Trophoblast cell (in vitro differentiated cells and primary cell): Measurements from ENCODE around the gene MTURN.

Experiments used
- DNase-seq, 2 donors: peaks; one replicate each; pipeline ENCODE4 v3.0.0-alpha.2; 2016
- H2AFZ ChIP-seq: 2 replicates; pipeline ENCODE4 v1.6.1; 2013; ENCODE audit warnings: low read length, moderate library complexity, mild to moderate bottlenecking; ENCODE audit not compliant: insufficient read depth, poor library complexity
- H2AK5ac ChIP-seq: 2 replicates; pipeline ENCODE4 v1.6.1; 2013; ENCODE audit warnings: mild to moderate bottlenecking, low read length
- H2BK120ac ChIP-seq: 2 replicates; pipeline ENCODE4 v1.6.1; 2013; ENCODE audit warnings: low read length, mild to moderate bottlenecking, moderate library complexity; ENCODE audit not compliant: insufficient read depth, poor library complexity
- H2BK12ac ChIP-seq: 2 replicates; pipeline ENCODE4 v1.6.1; 2013; ENCODE audit warnings: mild to moderate bottlenecking, low read length, moderate library complexity
- H2BK5ac ChIP-seq: 2 replicates; pipeline ENCODE4 v1.6.1; 2013; ENCODE audit warnings: low read length, low read depth, moderate library complexity, mild to moderate bottlenecking; ENCODE audit not compliant: poor library complexity
- H3K14ac ChIP-seq: 2 replicates; pipeline ENCODE4 v1.6.1; 2013; ENCODE audit warnings: mild to moderate bottlenecking, low read length
- H3K18ac ChIP-seq: 2 replicates; pipeline ENCODE4 v1.6.1; 2013; ENCODE audit warnings: mild to moderate bottlenecking, low read length
- H3K23ac ChIP-seq: 2 replicates; pipeline ENCODE4 v1.6.1; 2013; ENCODE audit warnings: low read length
- H3K27ac ChIP-seq: 2 replicates; pipeline ENCODE4 v1.5.1; 2013; ENCODE audit warnings: low read depth, mild to moderate bottlenecking, inconsistent platforms, low read length, moderate library complexity
- H3K27me3 ChIP-seq: 2 replicates; pipeline ENCODE4 v1.6.1; 2013; ENCODE audit warnings: inconsistent platforms, mild to moderate bottlenecking, low read length, moderate library complexity; ENCODE audit not compliant: insufficient read depth
- H3K36me3 ChIP-seq, 2 experiments: 1 replicate in 1 of 2; 2 replicates in 1 of 2; pipeline ENCODE4 v1.6.1; 2013; ENCODE audit warnings: low read length in 2 of 2, mild to moderate bottlenecking in 2 of 2, moderate library complexity in 1 of 2; ENCODE audit not compliant: insufficient read depth in 2 of 2, control insufficient read depth in 1 of 2
- H3K4ac ChIP-seq: 2 replicates; pipeline ENCODE4 v1.6.1; 2013; ENCODE audit warnings: low read depth, mild to moderate bottlenecking, low read length, moderate library complexity
- H3K4me1 ChIP-seq, 2 experiments: 1 replicate in 1 of 2; 2 replicates in 1 of 2; pipeline ENCODE4 v1.6.1; 2013; ENCODE audit warnings: low read length in 2 of 2, mild to moderate bottlenecking in 2 of 2, moderate library complexity in 1 of 2; ENCODE audit not compliant: insufficient read depth in 2 of 2, control insufficient read depth in 1 of 2
- H3K4me2 ChIP-seq: 2 replicates; pipeline ENCODE4 v1.6.1; 2013; ENCODE audit warnings: inconsistent platforms, mild to moderate bottlenecking, low read length, moderate library complexity
- H3K4me3 ChIP-seq: 2 replicates; pipeline ENCODE4 v1.5.1; 2013; ENCODE audit warnings: mild to moderate bottlenecking, low read depth, low read length, inconsistent platforms
- H3K79me1 ChIP-seq: one replicate; pipeline ENCODE4 v1.6.1; 2013; ENCODE audit warnings: low read length
- H3K79me2 ChIP-seq: 2 replicates; pipeline ENCODE4 v1.6.1; 2013; ENCODE audit warnings: low read length, mild to moderate bottlenecking; ENCODE audit not compliant: control insufficient read depth, insufficient read depth, poor library complexity
- H3K9ac ChIP-seq: 2 replicates; pipeline ENCODE4 v1.6.1; 2013; ENCODE audit warnings: mild to moderate bottlenecking, low read length
- H3K9me3 ChIP-seq: 2 replicates; pipeline ENCODE4 v1.6.1; 2013; ENCODE audit warnings: low read depth, mild to moderate bottlenecking, control low read depth, inconsistent platforms, low read length; ENCODE audit not compliant: insufficient read depth
- H4K12ac ChIP-seq: 2 replicates; pipeline ENCODE4 v1.6.1; 2013; ENCODE audit warnings: low read depth, mild to moderate bottlenecking, low read length, moderate library complexity
- H4K8ac ChIP-seq: 2 replicates; pipeline ENCODE4 v1.6.1; 2013; ENCODE audit warnings: low read depth, mild to moderate bottlenecking, low read length, moderate library complexity
- H4K91ac ChIP-seq: one replicate; pipeline ENCODE4 v1.6.1; 2013; ENCODE audit warnings: low read depth, mild to moderate bottlenecking, low read length, moderate library complexity
- WGBS: extraction: QIAGEN DNeasy Blood & Tissue Kit; methylation state at CpG from one replicate; pipeline ENCODE4 v1.1.7; 2013; ENCODE audit warnings: missing lambda C conversion rate; ENCODE audit not compliant: insufficient read length, insufficient coverage; ENCODE audit errors: extremely low coverage; 5-methylcytosine and 5-hydroxymethylcytosine counted together

Gene MTURN

DNA sequence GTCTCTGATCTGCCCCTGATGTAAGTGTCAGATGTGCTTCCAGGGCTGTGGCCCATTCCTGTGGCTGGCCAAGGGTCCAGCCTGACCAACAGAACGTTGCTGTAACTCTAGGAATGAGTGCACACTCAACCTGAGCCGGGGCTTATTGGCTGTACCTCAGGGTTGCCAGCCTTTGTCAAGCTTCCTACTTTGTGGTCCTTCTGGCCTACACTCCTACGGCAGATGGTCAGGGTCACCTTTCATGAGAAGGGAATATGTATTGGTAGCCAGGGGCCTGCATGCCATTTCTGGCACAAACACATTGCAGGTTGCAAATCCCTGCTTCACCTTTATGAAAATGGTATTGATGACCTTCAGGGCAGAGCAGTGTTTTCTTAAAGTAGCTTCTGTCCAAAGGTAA is 64.5 kb downstream of the MTURN start:
- no peak overlapping the region for H4K8ac ChIP-seq
- H3K4me1 ChIP-seq: no peaks in the 10 kb centered on the region
- H3K4ac ChIP-seq: no peak overlapping the region
- no peak overlapping the region for H2BK5ac ChIP-seq
- H2AFZ ChIP-seq: no peak overlapping the region
- H3K18ac ChIP-seq: no peak overlapping the region
- no peaks in the 10 kb centered on the region for H3K79me1 ChIP-seq
- no peak overlapping the region for H4K12ac ChIP-seq
- no peak overlapping the region for H2BK12ac ChIP-seq
- no peaks in the 10 kb centered on the region for H3K79me2 ChIP-seq
- no peak overlapping the region for H3K23ac ChIP-seq
- no peak overlapping the region for H3K9ac ChIP-seq
- H3K9me3 ChIP-seq: peaks cover 14% of the 10 kb centered on the region
- no peak overlapping the region for H3K14ac ChIP-seq
- H3K27me3 ChIP-seq: no peaks in the 10 kb centered on the region
- H3K4me3 ChIP-seq: no peak overlapping the region
- no peak overlapping the region for H3K27ac ChIP-seq
- no CpG with 5 or more reads among the region's 3 CpGs for WGBS
- no peak overlapping the region for H3K4me2 ChIP-seq
- H4K91ac ChIP-seq: no peak overlapping the region
- no peak overlapping the region for H2BK120ac ChIP-seq
- no peaks in the 10 kb centered on the region for H3K36me3 ChIP-seq
- no peak overlapping the region for H2AK5ac ChIP-seq
- no peak for DNase-seq

DNA sequence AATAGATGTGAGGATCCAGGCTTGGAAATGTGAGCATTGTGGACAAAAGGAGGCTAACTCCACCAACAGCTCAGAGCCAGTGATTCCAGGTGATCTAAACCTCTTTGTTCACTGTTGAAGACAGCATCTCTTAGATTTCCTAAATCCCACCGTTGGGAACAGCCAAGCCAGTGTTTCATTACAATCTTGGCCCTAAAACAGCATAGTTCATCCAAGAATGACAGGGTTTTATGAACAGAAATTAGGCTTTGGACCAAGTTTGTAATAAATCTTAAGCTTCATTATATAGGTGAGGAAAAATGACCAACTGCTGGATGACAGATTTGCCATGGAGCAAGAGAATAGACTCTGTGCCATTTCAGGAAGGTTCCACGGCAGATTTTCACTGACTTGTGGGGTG is 65.8 kb downstream of the MTURN start:
- Histone ChIP-seq H3K36me3 (no peaks in the 10 kb centered on the region), H2AK5ac (no peak overlapping the region), H3K4me3 (no peak overlapping the region), H3K27me3 (no peaks in the 10 kb centered on the region), H4K91ac (no peak overlapping the region), H3K4me2 (no peak overlapping the region), H2BK12ac (no peak overlapping the region), H2BK120ac (no peak overlapping the region), H3K27ac (no peak overlapping the region), H3K14ac (no peak overlapping the region), H3K9me3 (peaks cover 8% of the 10 kb centered on the region), H3K79me1 (no peaks in the 10 kb centered on the region), H3K18ac (no peak overlapping the region), H3K4me1 (no peaks in the 10 kb centered on the region), H4K12ac (no peak overlapping the region), H4K8ac (no peak overlapping the region), H2BK5ac (no peak overlapping the region), H3K79me2 (no peaks in the 10 kb centered on the region), H2AFZ (no peak overlapping the region), H3K4ac (no peak overlapping the region), H3K9ac (no peak overlapping the region), H3K23ac (no peak overlapping the region)
- DNase-seq: no peak
- no CpG with 5 or more reads among the region's 2 CpGs for WGBS

- no peak overlapping the region for H3K4me3 ChIP-seq
- H4K8ac ChIP-seq: no peak overlapping the region
- H3K14ac ChIP-seq: no peak overlapping the region
- H3K79me1 ChIP-seq: no peaks in the 10 kb centered on the region
- no peak overlapping the region for H4K12ac ChIP-seq
- peaks cover 4% of the 10 kb centered on the region for H3K9me3 ChIP-seq
- H2AK5ac ChIP-seq: no peak overlapping the region
- H3K36me3 ChIP-seq: no peaks in the 10 kb centered on the region
- no peaks in the 10 kb centered on the region for H3K27me3 ChIP-seq
- H3K23ac ChIP-seq: no peak overlapping the region
- H2BK5ac ChIP-seq: no peak overlapping the region
- H3K9ac ChIP-seq: no peak overlapping the region
- no peak overlapping the region for H2BK120ac ChIP-seq
- WGBS: no CpG with 5 or more reads among the region's 5 CpGs
- no peaks in the 10 kb centered on the region for H3K79me2 ChIP-seq
- H3K27ac ChIP-seq: no peak overlapping the region
- H3K18ac ChIP-seq: no peak overlapping the region
- DNase-seq: no peak
- no peak overlapping the region for H3K4ac ChIP-seq
- peaks cover 0 to under 1% of the 10 kb centered on the region in 2 experiments for H3K4me1 ChIP-seq
- H2AFZ ChIP-seq: no peak overlapping the region
- H4K91ac ChIP-seq: no peak overlapping the region
- no peak overlapping the region for H2BK12ac ChIP-seq
- no peak overlapping the region for H3K4me2 ChIP-seq
Observed at GRCh38 chr7:30201161-30201666, 66.4 kb downstream of the MTURN start.

DNA sequence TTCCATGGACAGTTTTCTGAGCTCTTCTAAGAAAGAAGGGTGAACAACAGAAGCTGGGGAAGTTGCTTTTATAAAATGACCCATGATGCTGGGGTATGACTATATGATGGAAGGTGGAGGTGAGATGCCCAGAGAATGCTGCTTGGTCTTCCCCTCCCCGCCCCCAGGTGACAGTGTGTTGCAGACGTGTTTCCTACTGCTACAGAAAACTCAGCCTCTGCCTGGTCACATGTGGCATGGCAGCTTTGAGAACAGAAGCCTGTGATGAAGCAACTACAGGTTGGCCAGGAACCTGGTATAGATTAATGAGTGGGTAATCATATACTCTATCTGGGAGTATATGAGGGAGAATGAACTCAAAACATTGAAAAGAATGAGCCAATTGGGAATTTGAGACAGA is 67.1 kb downstream of the MTURN start:
- no peak overlapping the region for H2BK12ac ChIP-seq
- H2BK5ac ChIP-seq: no peak overlapping the region
- WGBS: no CpG with 5 or more reads among the region's 2 CpGs
- H2AFZ ChIP-seq: no peak overlapping the region
- no peaks in the 10 kb centered on the region for H3K79me2 ChIP-seq
- H2BK120ac ChIP-seq: no peak overlapping the region
- no peak overlapping the region for H3K23ac ChIP-seq
- H4K8ac ChIP-seq: no peak overlapping the region
- H4K91ac ChIP-seq: no peak overlapping the region
- H3K36me3 ChIP-seq: no peaks in the 10 kb centered on the region
- H3K79me1 ChIP-seq: no peaks in the 10 kb centered on the region
- no peak overlapping the region for H4K12ac ChIP-seq
- no peak overlapping the region for H3K9ac ChIP-seq
- H3K27ac ChIP-seq: no peak overlapping the region
- no peaks in the 10 kb centered on the region for H3K27me3 ChIP-seq
- no peak overlapping the region for H3K18ac ChIP-seq
- no peak overlapping the region for H3K14ac ChIP-seq
- no peak for DNase-seq
- no peak overlapping the region for H3K4me2 ChIP-seq
- no peak overlapping the region for H2AK5ac ChIP-seq
- no peak overlapping the region for H3K4ac ChIP-seq
- H3K4me3 ChIP-seq: no peak overlapping the region
- peaks cover 0 to 3% of the 10 kb centered on the region in 2 experiments for H3K4me1 ChIP-seq
- peaks cover 4% of the 10 kb centered on the region for H3K9me3 ChIP-seq
